Prostate gland (tissue), 2 donors: Measurements from ENCODE around the gene SH3PXD2B.

Experiments used
- CTCF ChIP-seq, 4 experiments: fragments of 200-600 bp in 2 of 4; fragments of 450-650 bp in 2 of 4; sonication (generic) in 2 of 4; IDR thresholded peaks; 1 replicate in 3 of 4; 2 replicates in 1 of 4; pipeline ENCODE4 v1.5.1; 2016 to 2019; ENCODE audit warnings: antibody characterized with exemption in 4 of 4, mild to moderate bottlenecking in 2 of 4, moderate library complexity in 2 of 4
- POLR2A ChIP-seq: fragments of 450-650 bp; IDR thresholded peaks from one replicate; pipeline ENCODE4 v1.6.1; 2016; ENCODE audit warnings: antibody characterized with exemption, mild to moderate bottlenecking

- no peak for TF ChIP-seq CTCF (IDR thresholded peaks at IDR 0.05)
- TF ChIP-seq POLR2A: no peak
These were observed 17.4 kb downstream of the SH3PXD2B start for GRCh38 chr5:172436879-172437369.
